Measurements from ENCODE around the gene COPZ2.
"Not testable (repeated sequence)": the region's sequence is repeated elsewhere in the genome, so short reads cannot be mapped to it uniquely, and the experiment has no call there.

Gene COPZ2

GRCh38 chr17:48030531-48030930 lies 7.1 kb downstream of the COPZ2 start:
- no peak for DNase-seq (ENCODE audit: low read depth in 2 of 2)

GRCh38 chr17:48028736-48029135 lies 8.9 kb downstream of the COPZ2 start:
- no peak for DNase-seq (ENCODE audit: low read depth in 2 of 2)

GRCh38 chr17:48027322-48027981 lies 10.1 kb downstream of the COPZ2 start:
- no peak for DNase-seq (ENCODE audit: low read depth in 2 of 2)

GRCh38 chr17:48026502-48027321 lies 10.9 kb downstream of the COPZ2 start:
- peak; percentile 59 to 61 for DNase-seq (ENCODE audit: low read depth in 2 of 2)

GRCh38 chr17:48025904-48026501 lies 11.6 kb downstream of the COPZ2 start:
- no peak for DNase-seq (ENCODE audit: low read depth in 2 of 2)

GRCh38 chr17:48025040-48025903 lies 12.3 kb downstream of the COPZ2 start:
- peak; percentile 99 for DNase-seq (ENCODE audit: low read depth in 2 of 2)

- DNase-seq (ENCODE audit: low read depth in 2 of 2): no peak
Observed at GRCh38 chr17:48024149-48025039, 13.2 kb downstream of the COPZ2 start.

GRCh38 chr17:48023400-48024148 lies 14.0 kb downstream of the COPZ2 start:
- DNase-seq (ENCODE audit: low read depth in 2 of 2): peak in 1 of 2 donors; percentile 35

- no peak for DNase-seq (ENCODE audit: low read depth in 2 of 2)
Observed at GRCh38 chr17:48022901-48023300, 14.7 kb downstream of the COPZ2 start.

- no peak for DNase-seq (ENCODE audit: low read depth in 2 of 2)
Observed at GRCh38 chr17:48021934-48022333, 15.7 kb downstream of the COPZ2 start.

- DNase-seq (ENCODE audit: low read depth in 2 of 2): not testable (repeated sequence)
Observed at GRCh38 chr17:48017817-48018158, 19.8 kb downstream of the COPZ2 start.

GRCh38 chr17:48016112-48016511 lies 21.5 kb downstream of the COPZ2 start:
- DNase-seq (ENCODE audit: low read depth in 2 of 2): no peak

- DNase-seq (ENCODE audit: low read depth in 2 of 2): no peak
Observed at GRCh38 chr17:48014595-48015111, 22.9 kb downstream of the COPZ2 start.

GRCh38 chr17:48013876-48014594 lies 23.6 kb downstream of the COPZ2 start:
- no peak for DNase-seq (ENCODE audit: low read depth in 2 of 2)

- no peak for DNase-seq (ENCODE audit: low read depth in 2 of 2)
Observed at GRCh38 chr17:48012654-48013053, 24.9 kb downstream of the COPZ2 start.

GRCh38 chr17:48012151-48012520 lies 25.5 kb downstream of the COPZ2 start:
- DNase-seq (ENCODE audit: low read depth in 2 of 2): peak; percentile 37 to 51

- DNase-seq (ENCODE audit: low read depth in 2 of 2): peak; percentile 18 to 27
Observed at GRCh38 chr17:48011405-48012150, 26.0 kb downstream of the COPZ2 start.

GRCh38 chr17:48010193-48010592 lies 27.4 kb downstream of the COPZ2 start:
- no peak for DNase-seq (ENCODE audit: low read depth in 2 of 2)
